GM12891 (cell line): ENCODE measurements around the gene BCAT1.

ENCODE experiments used
- POLR2A ChIP-seq: IDR thresholded peaks from 2 replicates; pipeline ENCODE4 v1.6.1; 2011; ENCODE audit warnings: low read depth, low read length, control low read depth
- POLR2AphosphoS5 ChIP-seq: IDR thresholded peaks from 2 replicates; pipeline ENCODE4 v1.6.1; 2011; ENCODE audit warnings: low read depth, low read length, control low read depth
- SPI1 ChIP-seq: IDR thresholded peaks from 2 replicates; pipeline ENCODE4 v1.6.1; 2011; ENCODE audit warnings: low read depth, low read length, control low read depth

DNA sequence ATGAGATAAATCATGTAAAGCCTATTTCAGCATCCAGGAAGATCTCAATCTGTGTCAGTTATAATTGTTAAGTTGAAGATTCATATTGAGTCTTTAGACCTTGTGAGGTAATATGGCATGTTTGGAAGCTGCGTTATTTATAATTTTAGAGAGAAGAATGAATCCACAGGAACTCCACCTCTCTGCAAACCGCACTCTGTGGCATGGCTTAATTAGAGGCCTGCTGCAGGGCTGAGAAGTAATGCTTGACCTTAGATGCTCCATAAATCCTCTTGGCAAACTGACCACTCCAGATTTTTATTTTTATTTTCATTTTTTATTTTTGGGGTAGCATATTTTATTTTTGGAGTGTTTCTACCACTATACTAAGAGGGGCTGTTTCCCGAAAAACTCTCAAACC is 28.8 kb downstream of the BCAT1 start:
- TF ChIP-seq POLR2AphosphoS5 (no peak), POLR2A (no peak), SPI1 (no peak)
